Suprapubic skin (tissue), 4 donors: ENCODE results near the gene PRKCE. TPM values are rescaled to one million over a fixed set of nuclear protein-coding genes. Genes with fewer than 3 reads are reported as not detected.

Source experiments
- DNase-seq, 2 donors: peaks; one replicate each; pipeline ENCODE4 v3.0.0-alpha.2; 2019; ENCODE audit warnings: low spot score in 2 of 2
- H3K27ac ChIP-seq: fragments of 200-600 bp; sonication (generic); one replicate; pipeline ENCODE4 v1.5.1; 2019
- H3K27me3 ChIP-seq: fragments of 200-600 bp; sonication (generic); one replicate; pipeline ENCODE4 v1.5.1; 2019
- H3K36me3 ChIP-seq: fragments of 200-600 bp; sonication (generic); one replicate; pipeline ENCODE4 v1.5.1; 2019
- H3K4me1 ChIP-seq: fragments of 200-600 bp; sonication (generic); one replicate; pipeline ENCODE4 v1.5.1; 2019
- H3K4me3 ChIP-seq: fragments of 200-600 bp; sonication (generic); one replicate; pipeline ENCODE4 v1.5.1; 2019; ENCODE audit warnings: mild to moderate bottlenecking
- H3K9me3 ChIP-seq: fragments of 200-600 bp; sonication (generic); one replicate; pipeline ENCODE4 v1.5.1; 2019
- CTCF ChIP-seq, 2 donors: fragments of 200-600 bp in 1 of 2; fragments of 450-650 bp in 1 of 2; sonication (generic) in 1 of 2; IDR thresholded peaks; one replicate each; pipeline ENCODE4 v1.5.1; 2016 to 2019; ENCODE audit warnings: antibody characterized with exemption in 2 of 2, mild to moderate bottlenecking in 1 of 2, moderate library complexity in 1 of 2
- EP300 ChIP-seq: sonication (generic); formaldehyde crosslinking; IDR thresholded peaks from one replicate; pipeline ENCODE4 v1.6.1; 2017; ENCODE audit warnings: antibody characterized with exemption
- POLR2A ChIP-seq, 2 donors: fragments of 450-650 bp; IDR thresholded peaks; one replicate each; pipeline ENCODE4 v1.6.1; 2017; ENCODE audit warnings: antibody characterized with exemption in 2 of 2, mild to moderate bottlenecking in 2 of 2, moderate library complexity in 2 of 2
- POLR2AphosphoS5 ChIP-seq, 3 donors: sonication (generic); formaldehyde crosslinking; IDR thresholded peaks; one replicate each; pipeline ENCODE4 v1.6.1; 2017; ENCODE audit warnings: antibody characterized with exemption in 3 of 3
- WGBS: methylation state at CpG from one replicate; pipeline ENCODE4 v1.1.5; 2018; 5-methylcytosine and 5-hydroxymethylcytosine counted together
- total RNA-seq, 4 donors: library from RNA; depleted of rRNA; stranded (reverse); fragments of >200 nt; gene quantifications; one replicate each; pipeline ENCODE4 v1.1.0, GENCODE V29; 2016

The PRKCE gene
- total RNA-seq, 4 donors from 2014 or later = 7.9 to 18.3 (median 12.5) TPM

GRCh38 chr2:45709137-45709536 lies 57.7 kb downstream of the PRKCE start:
- Histone ChIP-seq H3K4me1 (peaks cover 19% of the 10 kb centered on the region), H3K9me3 (no peaks in the 10 kb centered on the region), H3K4me3 (no peak overlapping the region), H3K27ac (no peak overlapping the region), H3K27me3 (no peaks in the 10 kb centered on the region), H3K36me3 (peaks cover 4% of the 10 kb centered on the region)
- WGBS = 83% methylated on average over 1 of the region's 1 CpG
- DNase-seq = no peak
- TF ChIP-seq CTCF (IDR thresholded peaks at IDR 0.05) (no peak), EP300 (no peak), POLR2A (IDR thresholded peaks at IDR 0.05) (no peak), POLR2AphosphoS5 (IDR thresholded peaks at IDR 0.05) (no peak)

GRCh38 chr2:45710468-45710867 lies 59.0 kb downstream of the PRKCE start:
- Histone ChIP-seq H3K36me3 (peaks cover 4% of the 10 kb centered on the region), H3K27ac (no peak overlapping the region), H3K4me3 (no peak overlapping the region), H3K4me1 (peaks cover 21% of the 10 kb centered on the region), H3K27me3 (no peaks in the 10 kb centered on the region), H3K9me3 (no peaks in the 10 kb centered on the region)
- no peak for DNase-seq
- TF ChIP-seq CTCF (IDR thresholded peaks at IDR 0.05) (no peak), POLR2AphosphoS5 (IDR thresholded peaks at IDR 0.05) (no peak), POLR2A (IDR thresholded peaks at IDR 0.05) (no peak), EP300 (no peak)
- WGBS = 88% methylated on average over 3 of the region's 3 CpGs

- no peak for DNase-seq
- no peaks in the 10 kb centered on the region for H3K27me3 ChIP-seq
- peaks cover 4% of the 10 kb centered on the region for H3K36me3 ChIP-seq
- H3K4me1 ChIP-seq = peaks cover 17% of the 10 kb centered on the region
- no peak overlapping the region for H3K27ac ChIP-seq
- no peaks in the 10 kb centered on the region for H3K9me3 ChIP-seq
- 91% methylated on average over 2 of the region's 2 CpGs for WGBS
- TF ChIP-seq CTCF (IDR thresholded peaks at IDR 0.05) = no peak
- TF ChIP-seq POLR2AphosphoS5 (IDR thresholded peaks at IDR 0.05) = no peak
- no peak for TF ChIP-seq POLR2A (IDR thresholded peaks at IDR 0.05)
- no peak overlapping the region for H3K4me3 ChIP-seq
These were observed 59.7 kb downstream of the PRKCE start for GRCh38 chr2:45711224-45711623.

- H3K27ac ChIP-seq = no peak overlapping the region
- peaks cover 11% of the 10 kb centered on the region for H3K4me1 ChIP-seq
- 78% methylated on average over 3 of the region's 3 CpGs for WGBS
- no peaks in the 10 kb centered on the region for H3K9me3 ChIP-seq
- peaks cover 4% of the 10 kb centered on the region for H3K36me3 ChIP-seq
- TF ChIP-seq CTCF (IDR thresholded peaks at IDR 0.05) = no peak
- DNase-seq = no peak
- no peak overlapping the region for H3K4me3 ChIP-seq
- H3K27me3 ChIP-seq = no peaks in the 10 kb centered on the region
These were observed 61.1 kb downstream of the PRKCE start for GRCh38 chr2:45712570-45712969.

GRCh38 chr2:45713136-45713535 lies 61.7 kb downstream of the PRKCE start:
- Histone ChIP-seq H3K4me1 (peaks cover 8% of the 10 kb centered on the region), H3K9me3 (no peaks in the 10 kb centered on the region), H3K4me3 (no peak overlapping the region), H3K27me3 (no peaks in the 10 kb centered on the region), H3K27ac (no peak overlapping the region), H3K36me3 (no peaks in the 10 kb centered on the region)
- DNase-seq = no peak
- TF ChIP-seq CTCF (IDR thresholded peaks at IDR 0.05) (no peak), POLR2AphosphoS5 (IDR thresholded peaks at IDR 0.05) (no peak), POLR2A (IDR thresholded peaks at IDR 0.05) (no peak), EP300 (no peak)
- WGBS = 88% methylated on average over 4 of the region's 4 CpGs
